Embryonic facial prominence (tissue), 1 donor: ENCODE measurements around the gene LRIG3.
"Not testable (repeated sequence)": the region's sequence is repeated elsewhere in the genome, so short reads cannot be mapped to it uniquely, and the experiment has no call there.

Experiments used
- DNase-seq: peaks from one replicate; pipeline ENCODE4 v3.0.0-alpha.2; 2016; ENCODE audit errors: extremely low spot score

LRIG3 gene

DNA sequence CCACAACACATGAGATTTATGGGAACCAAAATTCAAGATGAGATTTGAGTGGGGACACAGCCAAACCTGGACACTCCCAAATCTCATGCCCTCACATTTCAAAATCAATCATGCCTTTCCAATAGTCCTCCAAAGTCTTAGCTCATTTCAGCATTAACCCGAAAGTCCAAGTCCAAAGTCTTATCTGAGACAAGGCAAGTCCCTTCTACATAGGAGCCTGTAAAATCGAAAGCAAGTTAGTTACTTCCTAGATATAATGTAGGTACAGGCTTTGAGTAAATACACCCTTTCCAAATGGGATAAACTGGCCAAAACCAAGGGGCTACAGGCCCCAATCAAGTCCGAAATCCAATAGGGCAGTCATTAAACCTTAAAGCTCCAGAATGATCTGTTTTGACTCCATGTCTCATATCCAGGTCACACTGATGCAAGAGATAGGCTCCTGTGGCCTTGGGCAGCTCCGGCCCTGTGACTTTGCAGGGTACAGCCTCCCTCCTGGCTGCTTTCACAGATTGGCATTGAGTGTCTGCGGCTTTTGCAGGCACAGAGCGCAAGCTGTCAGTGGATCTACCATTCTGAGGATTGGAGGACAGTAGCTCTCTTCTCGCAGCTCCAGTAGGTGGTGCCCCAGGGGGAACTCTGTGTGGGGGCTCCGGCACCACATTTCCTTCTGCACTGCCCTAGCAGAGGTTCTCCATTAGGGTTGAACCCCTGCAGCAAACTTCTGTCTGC is 60.1 kb downstream of the LRIG3 start:
- DNase-seq: no peak

- no peak for DNase-seq
Observed at GRCh38 chr12:58858030-58858429, 62.3 kb downstream of the LRIG3 start.

DNA sequence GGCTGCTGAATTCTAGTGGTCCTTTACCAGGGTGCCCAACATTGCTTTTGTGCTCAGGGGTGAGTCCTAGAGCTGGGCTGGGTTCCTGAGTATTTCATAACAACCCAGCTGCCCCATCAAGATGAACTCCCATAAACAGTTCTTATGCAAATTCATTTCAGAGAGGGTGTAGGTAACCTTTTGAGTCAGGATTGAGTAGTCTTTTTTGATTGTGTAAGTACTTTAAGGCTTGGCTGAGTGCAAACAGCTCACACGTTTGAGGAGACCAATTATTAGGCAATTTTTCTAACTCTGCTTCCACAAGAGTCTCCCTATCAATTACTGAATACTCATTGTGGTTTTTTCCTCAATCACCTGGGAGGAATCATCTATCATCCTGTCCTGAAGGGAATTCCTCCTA is 63.1 kb downstream of the LRIG3 start:
- not testable (repeated sequence) for DNase-seq

GRCh38 chr12:58855630-58856029 is 64.7 kb downstream of the LRIG3 start:
- not testable (repeated sequence) for DNase-seq

GRCh38 chr12:58850826-58851225 is 69.5 kb downstream of the LRIG3 start:
- DNase-seq: no peak

- DNase-seq: no peak
Observed at GRCh38 chr12:58847901-58848600, 72.3 kb downstream of the LRIG3 start.

GRCh38 chr12:58844161-58844560 is 76.1 kb downstream of the LRIG3 start:
- no peak for DNase-seq

- DNase-seq: no peak
Observed at GRCh38 chr12:58841058-58841798, 79.1 kb downstream of the LRIG3 start.

DNA sequence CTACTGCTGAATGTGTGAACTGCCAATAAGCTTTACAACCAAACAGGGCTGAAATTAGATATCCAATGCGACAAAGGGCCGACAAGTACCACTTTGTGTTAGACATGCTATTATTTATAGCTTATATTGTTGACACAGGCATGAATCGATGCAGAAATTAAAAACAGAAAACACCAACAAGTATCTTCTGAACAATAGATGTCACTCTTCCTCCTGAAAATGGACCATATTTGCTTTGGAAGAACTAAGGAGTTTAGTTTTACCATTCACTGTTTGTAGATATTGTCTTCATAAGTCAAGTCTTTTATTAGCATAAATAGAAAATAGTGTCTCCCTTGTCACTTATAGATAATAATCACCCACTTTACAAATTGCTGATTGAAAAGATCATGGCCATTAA is 86.5 kb downstream of the LRIG3 start:
- no peak for DNase-seq

GRCh38 chr12:58832920-58833319 is 87.4 kb downstream of the LRIG3 start:
- no peak for DNase-seq
